Activated CD4-positive, alpha-beta T cell treated with anti-CD3 and anti-CD28 coated beads for 24 hours (primary cell): ENCODE data around the gene CYP26C1.

Source experiments
- DNase-seq, 2 donors: peaks; one replicate each; pipeline ENCODE4 v3.0.0-alpha.2; 2020; ENCODE audit warnings: low read depth in 2 of 2

The CYP26C1 gene, protein sequence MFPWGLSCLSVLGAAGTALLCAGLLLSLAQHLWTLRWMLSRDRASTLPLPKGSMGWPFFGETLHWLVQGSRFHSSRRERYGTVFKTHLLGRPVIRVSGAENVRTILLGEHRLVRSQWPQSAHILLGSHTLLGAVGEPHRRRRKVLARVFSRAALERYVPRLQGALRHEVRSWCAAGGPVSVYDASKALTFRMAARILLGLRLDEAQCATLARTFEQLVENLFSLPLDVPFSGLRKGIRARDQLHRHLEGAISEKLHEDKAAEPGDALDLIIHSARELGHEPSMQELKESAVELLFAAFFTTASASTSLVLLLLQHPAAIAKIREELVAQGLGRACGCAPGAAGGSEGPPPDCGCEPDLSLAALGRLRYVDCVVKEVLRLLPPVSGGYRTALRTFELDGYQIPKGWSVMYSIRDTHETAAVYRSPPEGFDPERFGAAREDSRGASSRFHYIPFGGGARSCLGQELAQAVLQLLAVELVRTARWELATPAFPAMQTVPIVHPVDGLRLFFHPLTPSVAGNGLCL

DNA sequence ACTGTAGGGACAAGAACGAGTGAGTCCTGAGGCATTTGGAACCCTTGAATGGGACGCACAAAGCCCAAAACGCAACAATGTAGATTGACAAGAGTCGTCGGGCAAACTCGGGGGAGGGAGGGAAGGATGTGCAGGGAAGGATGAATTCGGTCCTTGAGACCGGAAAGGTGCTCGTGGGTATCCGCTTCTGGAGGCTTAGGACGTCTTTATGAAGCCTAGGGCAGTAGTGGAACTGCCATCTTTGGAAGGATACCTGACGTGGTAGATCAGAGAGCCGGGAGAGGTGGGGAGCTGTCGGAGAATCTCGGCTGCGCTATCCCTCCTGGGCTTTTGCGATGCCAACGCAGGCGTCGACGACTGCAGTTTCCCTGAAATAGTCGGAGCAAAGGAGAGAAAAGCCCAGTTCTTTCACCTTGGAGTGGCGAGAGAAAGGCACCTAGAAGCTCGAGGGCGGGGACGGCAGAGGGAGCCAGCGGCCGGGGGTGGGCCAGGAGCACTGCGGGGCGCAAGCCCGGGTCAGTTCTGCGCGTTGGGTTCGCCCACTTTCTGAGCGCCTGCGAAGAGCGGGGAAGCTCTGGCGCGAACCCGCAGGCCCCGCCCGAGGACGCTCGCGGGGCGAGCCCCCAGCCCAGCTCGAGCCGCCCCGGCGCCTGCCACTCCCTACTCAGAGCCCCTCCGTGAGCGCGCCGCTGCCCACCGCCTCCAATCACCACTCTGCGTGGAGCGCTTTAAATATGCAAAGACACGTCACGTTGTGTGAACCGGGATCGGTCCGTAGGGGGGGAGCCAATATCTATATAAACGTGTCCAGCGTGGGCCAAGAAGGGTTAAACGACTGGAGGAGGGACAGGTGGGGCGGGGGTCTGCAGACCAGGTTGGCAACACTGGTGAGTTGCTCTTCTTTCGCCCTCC, at the start of gene CYP26C1:
Gene CYP26C1 (plus strand): TSS at position 824 of the 912 bp plus-strand sequence. CDS start 466 bp downstream, outside the sequence.
- no peak for DNase-seq

DNA sequence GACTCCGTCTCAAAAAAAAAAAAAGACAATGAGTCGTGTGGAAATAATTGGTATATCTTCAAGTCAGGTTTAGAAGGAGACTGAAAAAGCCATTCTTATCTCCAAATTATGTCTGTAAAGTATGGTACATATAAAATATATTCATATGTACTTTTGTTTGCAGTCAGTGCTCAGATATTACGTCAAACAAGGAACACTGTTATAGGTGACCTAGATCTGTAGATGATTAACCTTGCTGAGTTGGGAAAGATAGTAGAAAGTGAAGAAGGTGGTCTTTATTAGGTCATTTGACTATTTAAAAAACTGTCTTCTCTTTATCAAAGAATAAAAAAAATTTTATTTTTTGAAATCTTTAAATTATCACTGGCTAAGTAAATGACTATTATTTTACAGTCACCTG, 44.9 kb upstream of the CYP26C1 start:
- no peak for DNase-seq

DNA sequence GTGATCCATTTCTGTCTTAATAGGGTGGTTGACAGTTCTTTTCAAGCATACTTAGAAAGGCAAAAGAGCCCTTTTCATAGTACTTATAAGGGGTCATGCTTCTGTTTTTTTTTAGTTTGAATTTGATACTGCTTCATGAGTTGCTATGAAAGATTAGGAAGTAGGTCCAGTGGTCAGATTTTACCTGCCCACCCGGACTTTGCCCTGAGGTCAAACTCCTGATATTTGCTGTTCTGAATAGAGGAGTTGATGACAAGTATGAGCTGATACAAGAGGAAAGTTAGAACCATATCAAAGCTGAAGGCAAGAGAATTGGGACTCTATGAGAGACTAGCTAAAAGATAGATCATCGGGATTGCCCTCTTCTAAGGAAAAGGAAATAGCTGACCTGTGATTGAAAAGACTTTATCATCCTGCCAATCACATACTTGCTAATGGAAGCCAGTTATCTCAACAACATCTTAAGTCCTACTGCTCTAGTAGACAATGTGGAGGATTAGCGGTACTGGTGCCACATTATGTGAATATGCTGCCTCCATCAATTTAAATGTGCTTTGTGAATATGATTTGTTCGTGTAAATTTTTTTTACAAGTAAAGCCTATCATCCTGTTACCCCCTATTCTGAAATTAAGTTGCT, 37.5 kb upstream of the CYP26C1 start:
- DNase-seq: no peak

GRCh38 chr10:93026072-93026471, 34.5 kb upstream of the CYP26C1 start:
- DNase-seq: no peak

DNA sequence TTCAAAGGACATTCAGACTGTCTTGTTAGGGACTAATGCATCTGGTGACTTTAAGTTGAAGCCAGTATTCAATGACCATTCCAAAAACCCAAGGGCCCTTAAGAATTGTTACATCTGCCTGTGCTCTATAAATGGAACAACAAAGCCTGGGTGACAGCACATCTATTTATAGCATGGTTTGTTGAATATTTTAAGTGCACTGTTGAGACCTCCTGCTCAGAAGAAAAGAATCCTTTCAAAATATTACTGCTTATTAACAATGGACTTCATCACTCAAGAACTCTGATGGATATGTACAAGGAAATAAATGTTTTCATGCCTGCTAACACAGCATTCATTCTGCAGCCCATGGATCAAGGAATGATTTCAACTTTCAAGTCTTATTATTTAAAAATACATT, 33.1 kb upstream of the CYP26C1 start:
- no peak for DNase-seq

- no peak for DNase-seq
Measured at GRCh38 chr10:93028883-93029282, 31.7 kb upstream of the CYP26C1 start.

GRCh38 chr10:93030409-93030808, 30.2 kb upstream of the CYP26C1 start:
- DNase-seq: no peak

DNA sequence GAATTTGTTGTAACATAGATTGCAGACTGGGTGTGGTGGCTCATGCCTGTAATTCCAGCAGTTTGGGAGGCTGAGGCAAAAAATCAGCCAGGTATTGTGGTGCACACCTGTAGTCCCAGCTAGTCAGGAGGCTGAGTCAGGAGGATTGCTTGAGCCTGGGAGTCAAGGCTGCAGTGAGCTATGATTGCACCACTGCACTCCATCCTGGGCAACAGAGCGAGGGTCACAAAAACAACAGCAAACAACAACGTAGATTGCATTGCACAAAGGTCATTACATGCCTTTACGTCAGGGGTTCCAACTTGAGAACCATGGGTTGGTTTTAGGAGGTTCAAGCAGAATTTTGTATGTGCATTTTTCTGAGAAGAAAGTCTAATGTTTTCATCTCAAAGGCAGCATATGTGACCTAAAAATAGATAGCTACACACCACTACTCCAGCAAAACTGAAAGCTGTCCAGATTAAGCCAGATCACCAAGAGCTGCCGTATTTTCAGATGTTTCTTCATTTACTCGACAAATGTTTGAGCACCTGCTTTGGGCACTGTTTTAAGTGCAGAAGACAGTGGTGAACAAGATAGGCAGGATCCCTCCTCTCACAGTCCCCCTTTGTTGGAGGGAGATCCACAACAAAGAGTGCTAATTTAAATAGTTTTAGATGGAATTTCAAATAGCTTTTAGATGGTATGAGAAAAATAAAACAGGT, 28.3 kb upstream of the CYP26C1 start:
- no peak for DNase-seq

DNA sequence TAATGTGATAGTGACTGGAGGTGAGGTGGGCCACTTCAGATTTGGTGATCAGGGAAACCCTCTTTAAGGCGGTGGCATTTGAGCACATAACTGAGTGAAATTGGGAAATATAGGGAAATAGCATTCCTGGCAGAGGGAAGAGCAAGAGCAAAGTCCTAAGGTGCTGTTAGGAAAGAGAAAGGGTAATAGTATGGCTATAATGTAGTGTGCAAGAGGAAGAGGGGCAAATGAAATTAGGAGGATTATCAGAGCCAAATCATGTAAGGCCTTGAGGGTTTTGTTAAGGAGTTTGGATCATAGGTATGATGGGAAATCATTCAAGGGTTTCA, 27.8 kb upstream of the CYP26C1 start:
- DNase-seq: no peak

GRCh38 chr10:93034426-93034825, 26.2 kb upstream of the CYP26C1 start:
- no peak for DNase-seq

DNA sequence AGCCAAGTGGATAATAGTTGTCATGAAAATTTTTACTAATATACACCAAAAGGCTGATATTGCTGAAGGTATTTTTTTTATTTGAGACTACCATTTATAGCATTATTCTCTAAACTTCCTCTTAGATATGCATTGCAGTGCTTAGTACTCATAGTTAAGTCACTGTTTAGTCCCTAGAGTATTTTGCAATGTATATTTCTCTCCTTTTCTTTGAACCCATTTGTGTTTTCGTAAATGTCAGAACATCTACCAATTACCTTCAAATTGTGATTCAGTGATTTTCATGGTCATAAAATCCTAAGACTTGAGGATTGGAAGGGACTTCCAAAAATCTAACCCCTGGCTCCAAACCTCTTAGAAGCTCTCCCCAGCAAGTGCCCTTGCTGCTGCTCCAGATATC, 21.5 kb upstream of the CYP26C1 start:
- no peak for DNase-seq

- no peak for DNase-seq
Measured at GRCh38 chr10:93039721-93040120, 20.9 kb upstream of the CYP26C1 start.

GRCh38 chr10:93054486-93054885, 6.1 kb upstream of the CYP26C1 start:
- DNase-seq: no peak

DNA sequence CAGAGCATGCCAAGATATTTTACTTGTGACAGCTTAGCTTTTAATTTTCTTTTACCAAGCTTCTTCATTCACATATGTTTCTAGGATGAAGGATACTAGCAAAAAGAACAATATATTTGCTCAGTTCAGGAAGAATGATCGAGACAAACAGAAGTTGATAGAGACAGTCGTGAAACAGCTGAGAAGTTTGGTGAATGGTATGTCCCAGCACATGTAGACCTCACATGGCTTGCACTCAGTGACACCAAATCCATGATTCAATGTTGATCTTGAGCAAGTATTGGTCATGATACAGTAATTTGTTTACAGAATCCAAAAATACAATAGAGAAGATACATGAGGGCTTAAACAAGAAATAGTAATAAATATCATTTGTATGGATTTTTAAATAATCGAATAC, 2.5 kb upstream of the CYP26C1 start:
- DNase-seq: no peak

DNA sequence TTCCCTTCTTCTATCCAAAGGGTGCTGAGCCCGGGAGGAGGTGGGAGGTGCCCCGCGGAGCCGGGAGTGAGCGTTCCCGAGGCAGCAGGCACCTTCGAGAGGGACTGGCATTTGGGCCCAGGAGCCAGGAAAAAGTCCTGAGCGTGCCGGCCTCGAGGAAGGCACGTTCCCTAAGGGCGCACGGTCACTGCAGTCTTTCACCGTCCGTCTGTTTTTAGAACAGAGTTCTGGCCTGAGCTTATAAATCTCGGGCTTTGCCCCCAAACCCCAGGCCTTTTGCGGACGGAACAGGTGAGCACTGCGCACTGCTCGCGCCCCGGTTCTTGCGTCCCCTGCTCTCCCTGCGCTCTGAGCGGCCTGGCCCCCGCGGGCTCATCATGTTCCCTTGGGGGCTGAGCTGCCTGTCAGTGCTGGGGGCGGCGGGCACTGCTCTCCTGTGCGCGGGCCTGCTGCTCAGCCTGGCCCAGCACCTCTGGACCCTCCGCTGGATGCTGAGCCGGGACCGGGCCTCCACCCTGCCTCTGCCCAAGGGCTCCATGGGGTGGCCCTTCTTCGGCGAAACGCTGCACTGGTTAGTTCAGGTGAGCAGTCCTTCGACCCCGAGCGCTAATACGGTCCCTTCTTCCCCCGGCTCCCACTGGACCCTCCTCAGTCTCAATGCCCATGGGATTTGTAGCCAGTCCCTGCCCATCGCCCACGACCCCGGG, 442 bp downstream of the CYP26C1 start:
- DNase-seq: no peak

DNA sequence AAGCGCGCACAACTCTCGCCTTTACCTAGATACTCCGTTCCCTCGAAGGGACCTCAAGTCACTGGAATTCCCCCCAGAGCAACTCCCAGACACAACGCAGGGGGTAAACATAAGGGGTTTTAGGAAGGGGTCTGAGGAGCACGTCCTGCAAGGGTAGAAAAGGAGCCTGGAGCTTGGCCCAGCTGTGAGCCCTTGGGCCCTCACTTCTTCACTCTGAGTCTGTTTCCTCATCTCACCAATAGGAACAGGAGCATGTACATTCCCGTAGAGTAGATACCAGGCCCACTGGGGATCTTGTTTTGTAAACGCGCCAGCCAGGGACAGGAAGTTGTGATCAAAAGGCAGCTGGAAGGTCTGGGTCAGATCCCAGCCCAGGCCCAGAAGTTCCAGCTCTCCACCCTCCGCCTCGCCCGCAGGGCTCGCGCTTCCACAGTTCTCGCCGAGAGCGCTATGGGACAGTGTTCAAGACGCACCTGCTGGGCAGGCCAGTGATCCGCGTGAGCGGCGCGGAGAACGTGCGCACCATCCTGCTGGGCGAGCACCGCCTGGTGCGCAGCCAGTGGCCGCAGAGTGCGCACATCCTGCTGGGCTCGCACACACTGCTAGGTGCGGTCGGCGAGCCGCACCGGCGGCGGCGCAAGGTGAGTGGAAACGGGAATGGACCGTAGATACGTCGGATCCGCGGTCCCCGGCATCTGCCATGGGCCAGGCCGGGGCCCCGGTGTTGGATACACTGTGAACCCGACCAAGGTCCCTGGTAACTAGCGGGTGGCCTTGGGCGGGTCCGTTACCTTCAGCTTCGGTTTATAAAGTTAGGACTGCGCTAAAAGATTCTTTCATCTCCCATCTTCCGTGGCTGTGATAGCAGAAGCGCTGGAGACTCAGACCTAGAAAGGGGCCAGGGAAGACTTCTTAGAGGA, 1.3 kb downstream of the CYP26C1 start:
- no peak for DNase-seq

- DNase-seq: no peak
Measured at GRCh38 chr10:93062514-93063143, 2.0 kb downstream of the CYP26C1 start.

DNA sequence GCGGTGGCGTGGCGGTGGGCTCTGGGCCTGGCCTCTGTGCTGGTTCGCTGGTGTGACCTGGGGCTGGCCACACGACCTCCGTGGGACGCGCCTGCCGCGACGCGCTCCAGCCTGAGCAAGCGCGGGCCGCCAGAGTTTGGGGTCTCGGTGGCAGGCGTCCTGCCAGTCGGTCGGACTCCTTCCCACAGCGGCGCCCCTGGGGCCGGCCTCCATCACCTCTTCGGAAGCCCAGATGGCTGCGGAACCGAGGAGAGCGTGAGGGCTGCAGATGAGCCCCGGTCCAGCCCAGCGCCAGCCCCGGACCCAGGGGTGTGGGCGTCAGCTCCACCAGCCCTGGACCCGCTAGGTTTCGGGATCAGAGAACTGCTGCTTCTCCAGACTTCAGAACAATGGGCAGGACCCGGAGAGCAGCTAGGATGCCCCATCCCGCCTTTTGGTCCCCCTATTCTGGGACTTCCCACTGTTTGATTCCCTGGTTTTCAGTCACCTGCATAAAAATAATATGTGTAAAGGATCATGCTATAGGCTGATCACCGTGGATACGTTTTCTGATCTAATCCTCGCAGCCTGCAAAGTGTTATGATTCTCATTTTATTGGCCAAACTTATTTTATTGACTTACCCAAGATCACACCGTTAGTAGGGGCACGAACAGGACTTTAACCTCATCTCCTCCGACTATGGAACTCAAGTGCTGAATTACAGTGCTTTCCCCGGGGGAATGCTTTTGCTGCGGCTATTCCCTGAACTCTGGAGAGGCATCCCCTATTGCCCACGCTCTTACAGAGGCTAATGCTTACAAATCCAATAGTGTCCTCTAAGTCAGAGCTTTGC, 2.8 kb downstream of the CYP26C1 start:
- DNase-seq: no peak
